GM12892 (cell line): Measurements from ENCODE around the gene RAB12.

Source experiments
- POLR2A ChIP-seq: IDR thresholded peaks from 2 replicates; pipeline ENCODE4 v1.6.1; 2011; ENCODE audit warnings: low read depth, low read length, control low read depth
- TAF1 ChIP-seq: IDR thresholded peaks from 2 replicates; pipeline ENCODE4 v1.6.1; 2011; ENCODE audit warnings: low read depth, mild to moderate bottlenecking, control low read depth, low read length, borderline replicate concordance

- TF ChIP-seq POLR2A (no peak), TAF1 (no peak)
Measured at GRCh38 chr18:8561123-8561910, 47.9 kb upstream of the RAB12 start.
